Astrocyte of the spinal cord (primary cell): ENCODE results near the gene OR13D1.

Source experiments
- DNase-seq: peaks from one replicate; pipeline ENCODE4 v3.0.0; 2011; ENCODE audit warnings: low read depth, low spot score
- H3K4me3 ChIP-seq: 2 replicates; pipeline ENCODE4 v1.5.1; 2011; ENCODE audit warnings: low read depth, mild to moderate bottlenecking, low read length, moderate library complexity
- in situ Hi-C: cut with HindIII; loops from 2 replicates; pipeline ENCODE4 v1.10.0; 2017; ENCODE audit warnings: low sequenced_read_pairs
- TF ChIP-seq, protein P1 (sequence below): IDR thresholded peaks from 2 replicates; pipeline ENCODE4 v1.5.1; 2012; ENCODE audit warnings: low read depth, mild to moderate bottlenecking, low read length, inconsistent platforms

The OR13D1 gene

DNA sequence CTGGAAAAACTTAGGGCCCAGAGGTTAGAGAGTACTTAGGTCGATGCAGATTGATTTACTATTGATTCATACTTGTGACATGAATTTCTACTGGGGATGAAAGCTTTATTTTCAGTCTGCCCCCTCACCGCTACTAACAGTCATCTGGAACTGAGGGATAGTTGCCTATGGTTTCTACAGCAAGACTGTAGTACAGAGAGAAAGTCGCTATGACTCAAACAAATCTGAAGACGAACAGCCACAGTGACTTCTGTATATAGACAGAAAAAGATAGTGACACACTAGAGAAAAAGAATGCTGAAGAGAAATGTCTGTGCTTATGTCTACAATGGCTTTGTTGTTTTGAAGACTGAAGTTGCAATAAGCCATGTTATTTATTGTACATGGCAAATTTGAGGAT is 17.3 kb downstream of the OR13D1 start:
- no peak for DNase-seq
- TF ChIP-seq, protein P1, sequence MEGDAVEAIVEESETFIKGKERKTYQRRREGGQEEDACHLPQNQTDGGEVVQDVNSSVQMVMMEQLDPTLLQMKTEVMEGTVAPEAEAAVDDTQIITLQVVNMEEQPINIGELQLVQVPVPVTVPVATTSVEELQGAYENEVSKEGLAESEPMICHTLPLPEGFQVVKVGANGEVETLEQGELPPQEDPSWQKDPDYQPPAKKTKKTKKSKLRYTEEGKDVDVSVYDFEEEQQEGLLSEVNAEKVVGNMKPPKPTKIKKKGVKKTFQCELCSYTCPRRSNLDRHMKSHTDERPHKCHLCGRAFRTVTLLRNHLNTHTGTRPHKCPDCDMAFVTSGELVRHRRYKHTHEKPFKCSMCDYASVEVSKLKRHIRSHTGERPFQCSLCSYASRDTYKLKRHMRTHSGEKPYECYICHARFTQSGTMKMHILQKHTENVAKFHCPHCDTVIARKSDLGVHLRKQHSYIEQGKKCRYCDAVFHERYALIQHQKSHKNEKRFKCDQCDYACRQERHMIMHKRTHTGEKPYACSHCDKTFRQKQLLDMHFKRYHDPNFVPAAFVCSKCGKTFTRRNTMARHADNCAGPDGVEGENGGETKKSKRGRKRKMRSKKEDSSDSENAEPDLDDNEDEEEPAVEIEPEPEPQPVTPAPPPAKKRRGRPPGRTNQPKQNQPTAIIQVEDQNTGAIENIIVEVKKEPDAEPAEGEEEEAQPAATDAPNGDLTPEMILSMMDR: no peak
- in situ Hi-C loops: no loop called here
- no peak overlapping the region for H3K4me3 ChIP-seq

DNA sequence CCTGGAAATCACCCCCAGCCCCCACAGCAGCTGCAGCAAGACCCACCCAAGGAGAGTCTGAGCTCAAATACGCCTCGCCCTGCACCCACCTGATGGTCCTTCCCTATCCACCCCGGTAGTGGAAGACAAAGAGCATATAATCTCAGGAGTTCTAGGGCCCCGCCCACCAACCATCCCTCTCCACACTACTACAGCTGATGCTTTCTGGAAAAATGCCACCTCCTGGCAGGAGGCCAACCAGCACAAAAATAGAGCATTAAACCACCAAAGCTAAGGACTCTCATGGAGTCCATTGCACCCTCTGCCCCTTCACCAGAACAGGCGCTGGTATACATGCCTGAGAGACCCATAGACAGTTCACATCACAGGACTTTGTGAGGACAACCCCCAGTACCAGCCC is 30.7 kb downstream of the OR13D1 start:
- TF ChIP-seq, protein P1: no peak
- in situ Hi-C loops: no loop called here
- DNase-seq: no peak
- no peak overlapping the region for H3K4me3 ChIP-seq

- in situ Hi-C loops: no loop called here
- no peak for DNase-seq
- TF ChIP-seq, protein P1: no peak
- no peak overlapping the region for H3K4me3 ChIP-seq
Measured at GRCh38 chr9:104738452-104738851, 44.1 kb downstream of the OR13D1 start.

DNA sequence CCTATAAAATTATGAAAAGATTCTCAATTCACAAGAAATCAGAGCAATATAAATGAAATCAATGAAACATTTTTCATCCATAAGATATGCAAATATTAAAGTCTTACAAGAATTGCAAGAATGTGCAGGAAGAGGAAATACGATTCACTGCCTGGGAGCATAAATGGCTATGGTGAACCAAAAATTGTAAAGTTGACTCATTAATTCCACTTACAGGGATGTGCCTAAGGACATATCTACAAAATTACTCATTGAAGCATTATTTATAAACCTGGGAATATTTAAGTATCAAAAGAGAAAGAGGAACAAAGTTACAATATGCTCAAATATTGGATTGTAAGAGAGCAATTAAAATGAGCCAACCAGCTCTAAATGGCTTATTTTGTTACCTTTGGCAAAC is 46.3 kb downstream of the OR13D1 start:
- peak; percentile 32 for DNase-seq
- H3K4me3 ChIP-seq: no peak overlapping the region
- in situ Hi-C loops: no loop called here
- TF ChIP-seq, protein P1: no peak

- in situ Hi-C loops: no loop called here
- DNase-seq: peak; percentile 70
- TF ChIP-seq, protein P1: peak; percentile 63
- H3K4me3 ChIP-seq: no peak overlapping the region
Measured at GRCh38 chr9:104743376-104743985, 49.2 kb downstream of the OR13D1 start.
